GM23338 (cell line): ENCODE results near the gene KCNG3. TPM values are rescaled to one million over a fixed set of nuclear protein-coding genes. Genes with fewer than 3 reads are reported as not detected.

Experiments
- ATAC-seq: fragments of 200-7000 bp; cut with Tn5 transposase; 3 replicates; pipeline ENCODE4 v1.9.1; 2020
- DNase-seq: peaks from one replicate; pipeline ENCODE4 v3.0.0-alpha.2; 2015; ENCODE audit warnings: low spot score
- H2AFZ ChIP-seq: fragments of 200-600 bp; sonication (generic); 2 replicates; pipeline ENCODE4 v1.8.0; 2016; ENCODE audit warnings: antibody characterized with exemption, mild to moderate bottlenecking, moderate library complexity
- H3F3A ChIP-seq: fragments of 200-600 bp; sonication (generic); replicated peaks from 2 replicates; pipeline ENCODE4 v1.8.0; 2017; ENCODE audit warnings: antibody characterized with exemption, mixed run types, low read depth
- H3K27ac ChIP-seq: fragments of 200-600 bp; sonication (generic); 2 replicates; pipeline ENCODE4 v1.6.1; 2016; ENCODE audit warnings: low read depth
- H3K27me3 ChIP-seq: fragments of 200-600 bp; sonication (generic); 2 replicates; pipeline ENCODE4 v1.8.0; 2016; ENCODE audit warnings: mild to moderate bottlenecking, mixed run types, moderate library complexity; ENCODE audit not compliant: insufficient read depth
- H3K36me3 ChIP-seq: fragments of 200-600 bp; sonication (generic); 2 replicates; pipeline ENCODE4 v1.8.0; 2016; ENCODE audit warnings: mild to moderate bottlenecking; ENCODE audit not compliant: insufficient read depth
- H3K4me1 ChIP-seq: fragments of 200-600 bp; sonication (generic); 2 replicates; pipeline ENCODE4 v1.8.0; 2016; ENCODE audit warnings: mild to moderate bottlenecking, moderate library complexity; ENCODE audit not compliant: insufficient read depth
- H3K4me2 ChIP-seq: fragments of 200-600 bp; sonication (generic); 2 replicates; pipeline ENCODE4 v1.7.1; 2017; ENCODE audit warnings: mixed run types
- H3K4me3 ChIP-seq: fragments of 200-600 bp; sonication (generic); 2 replicates; pipeline ENCODE4 v1.6.1; 2016; ENCODE audit warnings: mixed run types
- H3K79me2 ChIP-seq: fragments of 200-600 bp; sonication (generic); replicated peaks from 2 replicates; pipeline ENCODE4 v1.8.0; 2017; ENCODE audit warnings: mild to moderate bottlenecking; ENCODE audit not compliant: insufficient read depth
- H3K9me2 ChIP-seq: fragments of 200-600 bp; sonication (generic); 2 replicates; pipeline ENCODE4 v1.8.0; 2017; ENCODE audit not compliant: insufficient read depth
- H4K20me1 ChIP-seq: fragments of 200-600 bp; sonication (generic); replicated peaks from 2 replicates; pipeline ENCODE4 v1.8.0; 2017; ENCODE audit warnings: mild to moderate bottlenecking; ENCODE audit not compliant: insufficient read depth
- H3K27ac Mint-ChIP-seq: 2 replicates; pipeline ENCODE4 v1.8.0; 2020; ENCODE audit warnings: inconsistent platforms, mild to moderate bottlenecking, moderate library complexity, mixed read lengths
- H3K27me3 Mint-ChIP-seq: 3 replicates; pipeline ENCODE4 v1.8.0; 2022; ENCODE audit warnings: low read depth, mild to moderate bottlenecking, moderate library complexity, mixed read lengths, inconsistent platforms; ENCODE audit not compliant: insufficient read depth, poor library complexity
- H3K36me3 Mint-ChIP-seq: 3 replicates; pipeline ENCODE4 v1.8.0; 2021; ENCODE audit warnings: low read depth, mild to moderate bottlenecking, inconsistent platforms, moderate library complexity, mixed read lengths
- H3K4me1 Mint-ChIP-seq: 3 replicates; pipeline ENCODE4 v1.8.0; 2020; ENCODE audit warnings: mild to moderate bottlenecking, inconsistent platforms, mixed read lengths
- H3K4me3 Mint-ChIP-seq: 3 replicates; pipeline ENCODE4 v1.8.0; 2021; ENCODE audit warnings: moderate library complexity, mild to moderate bottlenecking, inconsistent platforms, mixed read lengths
- H3K9me3 Mint-ChIP-seq: 3 replicates; pipeline ENCODE4 v1.8.0; 2020; ENCODE audit warnings: moderate library complexity, mild to moderate bottlenecking, inconsistent platforms, mixed read lengths
- CREB1 ChIP-seq: fragments of 250-450 bp; sonication (Bioruptor Pico); IDR thresholded peaks from 2 replicates; pipeline ENCODE4 v1.5.0; 2020; ENCODE audit warnings: low read depth, mild to moderate bottlenecking, moderate library complexity
- CTCF ChIP-seq, 2 experiments: fragments of 200-600 bp in 1 of 2; sonication (generic) in 1 of 2; conservative IDR thresholded peaks; 2 replicates each; pipeline versions ENCODE4 v1.5.1 to v1.6.1; 2016 to 2017; ENCODE audit warnings: antibody characterized with exemption in 2 of 2, low read depth in 2 of 2, mild to moderate bottlenecking in 2 of 2, moderate library complexity in 1 of 2
- NANOG ChIP-seq: IDR thresholded peaks from 2 replicates; pipeline ENCODE4 v1.6.1; 2016; ENCODE audit warnings: antibody characterized with exemption, borderline replicate concordance
- POLR2AphosphoS5 ChIP-seq: IDR thresholded peaks from 2 replicates; pipeline ENCODE4 v1.6.1; 2016; ENCODE audit warnings: antibody characterized with exemption, low read depth
- STAT1 ChIP-seq: IDR thresholded peaks from one replicate; pipeline ENCODE4 v1.6.1; 2016; ENCODE audit warnings: antibody characterized with exemption; ENCODE audit not compliant: unreplicated experiment
- ZNF114 ChIP-seq: fragments of 250-450 bp; sonication (Bioruptor Pico); IDR thresholded peaks from 2 replicates; pipeline ENCODE4 v1.5.0; 2020; ENCODE audit warnings: mild to moderate bottlenecking, moderate library complexity
- ZNF462 ChIP-seq: fragments of 250-450 bp; sonication (Bioruptor Pico); IDR thresholded peaks from 2 replicates; pipeline ENCODE4 v1.5.0; 2020; ENCODE audit warnings: mild to moderate bottlenecking, moderate library complexity
- polyA plus RNA-seq: library from polyadenylated mRNA; unstranded; fragments of >200 nt; fragmentation: Nextera tagmentation; extraction: Ambion mirVana; gene quantifications from 2 replicates; pipeline ENCODE4 v1.2.1, GENCODE V29; 2016
- total RNA-seq: library from RNA; depleted of rRNA; stranded (reverse); fragments of >200 nt; shearing (Covaris generic); gene quantifications from 2 replicates; pipeline ENCODE4 v1.2.3, GENCODE V29; 2014
- TF ChIP-seq, protein P1 (sequence below): IDR thresholded peaks from 2 replicates; pipeline ENCODE4 v1.6.1; 2016; ENCODE audit warnings: antibody characterized with exemption

The KCNG3 gene
- total and polyA plus RNA-seq, 2 experiments from 2014 or later = 2.5 to 36.2 TPM

DNA sequence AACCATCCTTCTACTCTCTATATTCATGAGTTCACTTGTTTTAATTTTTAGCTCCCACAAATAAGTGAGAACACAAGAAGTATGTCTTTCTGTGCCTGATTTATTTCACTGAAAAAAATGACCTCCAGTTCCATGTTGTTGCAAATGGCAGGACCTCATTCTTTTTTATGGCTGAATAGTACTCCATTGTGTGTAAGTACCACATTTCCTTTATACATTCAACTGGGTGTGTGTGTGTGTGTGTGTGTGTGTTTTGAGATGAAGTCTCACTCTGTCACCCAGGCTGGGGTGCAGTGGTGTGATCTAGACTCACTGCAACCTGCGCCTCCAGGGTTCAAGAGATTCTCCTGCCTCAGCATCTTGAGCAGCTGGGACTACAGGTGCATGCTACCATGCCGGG lies 41.2 kb downstream of the KCNG3 start:
- Mint-ChIP-seq H3K36me3 (peaks cover 9% of the 10 kb centered on the region; the same call in 1 of the 3 replicates), H3K9me3 (no peaks in the 10 kb centered on the region), H3K4me1 (peaks cover 18% of the 10 kb centered on the region; the same call in 2 of the 3 replicates), H3K27me3 (peaks cover 11% of the 10 kb centered on the region), H3K4me3 (no peak overlapping the region), H3K27ac (no peak overlapping the region)
- no peaks in the 10 kb centered on the region for H3K27me3 ChIP-seq
- peaks cover 10% of the 10 kb centered on the region; the same call in 1 of the 2 replicates for H4K20me1 ChIP-seq
- no peak overlapping the region for H3K4me3 ChIP-seq
- no peaks in the 10 kb centered on the region for H3F3A ChIP-seq
- ATAC-seq = no peak
- peaks cover 2% of the 10 kb centered on the region; the same call in 1 of the 2 replicates for H3K4me1 ChIP-seq
- no peak overlapping the region for H2AFZ ChIP-seq
- H3K36me3 ChIP-seq = no peaks in the 10 kb centered on the region
- TF ChIP-seq CTCF (conservative IDR thresholded peaks at IDR 0.05; ENCODE audit: low read depth in 2 of 2) = no peak
- H3K9me2 ChIP-seq = no peaks in the 10 kb centered on the region
- peaks cover 90% of the 10 kb centered on the region for H3K79me2 ChIP-seq
- H3K4me2 ChIP-seq = no peak overlapping the region
- no peak overlapping the region for H3K27ac ChIP-seq
- DNase-seq = no peak

GRCh38 chr2:42450136-42450535 lies 43.6 kb downstream of the KCNG3 start:
- peaks cover 6% of the 10 kb centered on the region for H3K27me3 Mint-ChIP-seq
- peaks cover 84% of the 10 kb centered on the region for H3K79me2 ChIP-seq
- H3K27ac ChIP-seq = peak overlapping the region; percentile 5
- H3K27me3 ChIP-seq = no peaks in the 10 kb centered on the region
- H3K4me1 ChIP-seq = peaks cover 2% of the 10 kb centered on the region; the same call in 1 of the 2 replicates
- no peak overlapping the region for H2AFZ ChIP-seq
- H3F3A ChIP-seq = no peaks in the 10 kb centered on the region
- no peaks in the 10 kb centered on the region for H3K36me3 ChIP-seq
- peaks cover 8% of the 10 kb centered on the region; the same call in 1 of the 2 replicates for H4K20me1 ChIP-seq
- no peaks in the 10 kb centered on the region for H3K9me2 ChIP-seq
- no peak for DNase-seq
- no peaks in the 10 kb centered on the region for H3K9me3 Mint-ChIP-seq
- H3K4me3 Mint-ChIP-seq = no peak overlapping the region
- no peak overlapping the region for H3K4me3 ChIP-seq
- peaks cover 9% of the 10 kb centered on the region; the same call in 1 of the 3 replicates for H3K36me3 Mint-ChIP-seq
- H3K4me2 ChIP-seq = no peak overlapping the region
- H3K27ac Mint-ChIP-seq = no peak overlapping the region
- peaks cover 12% of the 10 kb centered on the region; the same call in 1 of the 3 replicates for H3K4me1 Mint-ChIP-seq
- ATAC-seq = no peak
- TF ChIP-seq ZNF462 (CRISPR knock-in tag) = no peak
- TF ChIP-seq NANOG = no peak
- TF ChIP-seq CTCF (conservative IDR thresholded peaks at IDR 0.05; ENCODE audit: low read depth in 2 of 2) = no peak
- no peak for TF ChIP-seq STAT1
- TF ChIP-seq CREB1 (CRISPR knock-in tag) = no peak
- no peak for TF ChIP-seq ZNF114 (CRISPR knock-in tag)
- TF ChIP-seq POLR2AphosphoS5 = no peak
- TF ChIP-seq, protein P1, sequence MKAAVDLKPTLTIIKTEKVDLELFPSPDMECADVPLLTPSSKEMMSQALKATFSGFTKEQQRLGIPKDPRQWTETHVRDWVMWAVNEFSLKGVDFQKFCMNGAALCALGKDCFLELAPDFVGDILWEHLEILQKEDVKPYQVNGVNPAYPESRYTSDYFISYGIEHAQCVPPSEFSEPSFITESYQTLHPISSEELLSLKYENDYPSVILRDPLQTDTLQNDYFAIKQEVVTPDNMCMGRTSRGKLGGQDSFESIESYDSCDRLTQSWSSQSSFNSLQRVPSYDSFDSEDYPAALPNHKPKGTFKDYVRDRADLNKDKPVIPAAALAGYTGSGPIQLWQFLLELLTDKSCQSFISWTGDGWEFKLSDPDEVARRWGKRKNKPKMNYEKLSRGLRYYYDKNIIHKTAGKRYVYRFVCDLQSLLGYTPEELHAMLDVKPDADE = no peak
